ENCODE data around the gene P2RX6.
"Not testable (repeated sequence)": the region's sequence is repeated elsewhere in the genome, so short reads cannot be mapped to it uniquely, and the experiment has no call there.

Gene P2RX6

DNA sequence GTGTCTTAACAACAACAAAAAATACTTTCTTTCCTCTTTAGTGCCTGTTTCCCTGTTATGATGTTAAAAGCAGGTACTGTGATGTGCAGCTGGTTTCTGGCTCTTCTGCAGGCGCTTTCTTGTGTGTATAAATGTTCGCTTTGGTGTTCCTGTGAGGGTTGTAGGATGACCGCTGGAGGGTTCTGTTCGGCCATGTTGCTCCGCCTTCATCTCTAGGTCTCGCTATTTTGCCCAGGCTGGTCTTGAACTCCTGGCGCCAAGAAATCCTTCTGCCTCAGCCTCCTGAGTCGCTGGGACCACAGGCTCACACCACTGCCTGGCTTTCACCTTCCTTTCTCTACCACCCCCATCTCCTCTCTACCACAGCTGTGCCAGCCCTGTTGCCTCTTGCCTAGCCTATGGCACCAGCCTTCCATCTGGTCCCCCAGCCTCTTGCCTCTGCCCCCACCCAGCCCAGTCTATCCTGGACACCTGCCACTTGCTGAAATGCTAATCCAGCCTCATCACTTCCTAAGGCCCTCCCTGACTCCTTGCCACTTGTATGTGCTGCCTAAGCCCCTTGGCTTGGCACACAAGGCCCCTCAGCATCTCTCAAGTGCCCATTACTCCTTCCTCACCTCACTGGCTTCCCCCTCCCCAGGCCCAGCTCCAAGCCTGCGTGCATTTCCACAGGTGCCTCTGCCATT is 36.3 kb downstream of the P2RX6 start:
- FAIRE-seq, result no peak
- no peak for DNase-seq (ENCODE audit: low spot score)

DNA sequence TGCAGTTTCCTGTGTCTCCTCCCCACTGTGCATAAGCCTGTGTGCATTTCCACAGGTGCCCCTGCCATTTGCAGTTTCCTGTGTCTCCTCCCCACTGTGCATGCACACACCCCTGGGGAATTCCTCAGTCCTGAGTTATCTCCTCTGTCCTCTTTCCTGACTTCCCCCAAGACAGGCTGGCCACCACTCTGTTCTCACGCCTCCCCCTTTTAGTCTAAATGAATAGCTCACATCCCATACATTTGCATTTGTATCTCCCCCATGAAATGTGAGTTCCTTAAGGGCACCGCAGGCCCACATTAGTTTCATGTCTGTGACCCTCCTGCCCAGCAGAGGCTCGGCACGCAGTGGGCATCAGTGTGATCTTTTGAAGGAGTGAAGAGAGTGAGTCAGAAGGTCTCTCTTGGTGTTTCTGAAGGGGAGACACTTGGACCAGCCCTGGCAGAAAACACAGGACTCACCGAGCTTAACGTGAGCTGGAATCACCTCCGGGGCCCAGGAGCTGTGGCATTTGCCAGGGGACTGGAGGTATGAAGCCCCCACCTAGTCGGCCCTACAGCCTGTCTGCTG is 37.0 kb downstream of the P2RX6 start:
- peak; percentile 86 for FAIRE-seq
- no peak for DNase-seq (ENCODE audit: low spot score)

DNA sequence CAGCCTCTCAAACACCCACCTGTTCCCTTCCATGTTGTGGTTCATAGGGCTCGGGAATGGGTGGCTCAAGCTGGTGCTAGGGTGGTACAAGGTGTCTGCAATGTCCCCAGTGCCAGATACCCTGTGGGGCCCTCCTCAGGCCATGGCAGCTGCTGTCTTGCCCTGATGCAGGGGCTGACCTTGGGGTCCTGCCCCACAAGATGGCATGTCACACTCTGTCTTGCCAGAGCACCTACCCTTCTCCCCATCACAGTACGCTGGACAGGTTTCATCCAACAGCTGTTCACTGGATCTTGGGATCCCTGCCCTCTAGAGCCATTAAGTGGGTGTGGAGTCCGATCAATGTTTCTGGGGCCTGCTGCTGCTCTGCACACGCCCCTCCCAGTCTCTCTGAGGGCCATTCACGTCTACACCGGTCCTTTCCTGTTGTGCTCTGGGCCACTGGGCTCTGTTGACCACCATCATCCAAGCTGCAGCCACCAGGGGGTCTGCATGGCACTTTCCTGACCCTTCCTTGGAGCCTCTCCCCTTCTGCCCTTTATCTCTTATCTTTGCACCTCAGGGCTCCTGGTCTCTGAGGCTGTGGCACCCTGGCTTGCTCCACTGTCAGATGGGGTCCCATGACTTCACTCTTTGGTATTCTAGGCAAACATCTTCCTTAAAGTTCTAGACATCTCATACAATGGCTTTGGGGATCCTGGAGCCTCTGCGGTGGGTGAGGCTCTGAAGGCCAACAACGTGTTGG is 37.9 kb downstream of the P2RX6 start:
- no peak for DNase-seq (ENCODE audit: low spot score)
- FAIRE-seq, result no peak

DNA sequence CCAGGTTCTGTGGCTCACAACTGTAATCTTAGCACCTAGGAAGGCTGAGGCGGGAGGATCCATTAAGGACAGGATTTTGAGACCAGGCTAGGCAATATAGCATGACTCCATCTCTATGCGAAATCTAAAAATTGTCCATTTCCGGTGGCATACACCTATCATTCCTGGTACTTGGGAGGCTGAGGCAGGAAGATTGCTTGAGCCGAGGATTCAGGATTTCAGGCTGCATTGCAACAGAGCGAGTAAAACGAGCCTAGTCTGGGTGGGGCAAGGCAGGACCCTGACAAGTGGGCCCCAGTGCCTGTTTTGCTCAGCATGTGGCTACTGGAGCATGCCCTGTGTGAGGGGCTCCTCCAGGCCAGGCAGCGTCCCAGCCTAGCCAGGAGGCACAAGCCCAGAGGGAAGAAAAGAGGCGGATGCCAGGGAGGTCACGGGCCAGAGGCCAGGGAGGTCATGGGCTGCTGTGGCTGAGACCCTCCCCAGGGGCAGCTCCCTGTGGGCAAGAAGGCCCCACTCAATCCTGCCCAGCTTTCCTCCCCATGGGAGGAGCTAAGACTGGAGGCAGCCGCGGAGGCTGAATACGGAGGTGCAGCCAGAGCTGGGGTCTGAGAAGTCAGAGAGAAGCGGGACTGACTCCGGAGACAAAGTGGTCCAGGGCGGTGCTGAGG is 39.2 kb downstream of the P2RX6 start:
- FAIRE-seq (no peak), DNase-seq (ENCODE audit: low spot score) (no peak)

DNA sequence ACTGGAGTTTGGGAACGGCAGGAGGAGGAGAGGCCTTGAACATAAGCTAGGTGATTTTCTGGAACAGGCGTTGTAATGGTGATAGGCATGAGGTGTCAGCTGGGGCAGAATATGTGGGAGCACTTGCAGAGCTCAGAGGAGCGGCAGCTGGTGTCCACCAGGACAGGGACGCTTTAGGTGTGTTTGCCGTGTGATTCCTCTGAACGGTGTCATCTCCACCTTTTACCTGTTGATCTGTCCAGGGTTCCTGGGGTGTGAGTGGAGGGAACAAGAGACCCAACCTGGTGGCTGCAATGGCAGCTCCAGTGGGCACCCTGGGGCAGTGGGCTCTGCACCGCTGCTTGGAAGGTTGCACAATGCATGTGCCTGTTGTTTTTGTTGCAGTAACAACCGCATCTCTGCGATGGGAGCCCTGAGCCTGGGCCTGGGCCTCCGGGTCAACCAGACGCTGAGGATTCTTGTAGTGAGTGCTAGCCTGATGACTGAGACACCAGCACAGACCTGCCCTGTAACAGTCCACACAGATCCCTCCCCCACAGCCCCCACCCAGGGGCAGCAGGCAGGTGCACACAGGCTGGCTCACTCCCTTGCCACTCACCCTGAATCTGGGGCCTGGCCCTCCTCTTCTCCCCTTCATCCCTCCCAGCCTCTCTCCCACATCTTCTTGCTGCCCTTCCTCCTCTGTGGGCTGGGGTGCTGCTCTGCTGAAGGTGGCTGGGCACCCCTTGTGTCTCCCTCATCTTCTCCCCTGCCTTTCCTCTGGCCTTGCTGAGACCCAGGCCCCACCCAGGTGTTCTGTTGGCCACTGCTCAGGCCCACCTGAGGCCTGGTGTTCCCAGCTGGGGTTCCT is 40.0 kb downstream of the P2RX6 start:
- DNase-seq (ENCODE audit: low spot score) (no peak), FAIRE-seq (no peak)

DNA sequence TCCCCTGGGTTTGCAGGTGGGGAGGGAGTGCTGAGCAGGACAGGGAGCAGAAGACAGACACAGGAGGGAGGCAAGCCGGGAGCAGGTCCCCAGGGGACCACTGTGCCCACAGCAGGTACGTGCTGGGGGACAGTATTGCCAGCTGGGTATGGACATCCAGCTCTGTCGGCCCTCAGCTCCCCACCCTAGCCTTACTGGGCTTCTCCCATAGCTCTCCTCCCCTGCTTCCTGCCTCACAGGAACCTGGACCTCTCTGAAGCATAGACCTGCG is 40.5 kb downstream of the P2RX6 start:
- FAIRE-seq, result no peak
- DNase-seq (ENCODE audit: low spot score), result no peak

DNA sequence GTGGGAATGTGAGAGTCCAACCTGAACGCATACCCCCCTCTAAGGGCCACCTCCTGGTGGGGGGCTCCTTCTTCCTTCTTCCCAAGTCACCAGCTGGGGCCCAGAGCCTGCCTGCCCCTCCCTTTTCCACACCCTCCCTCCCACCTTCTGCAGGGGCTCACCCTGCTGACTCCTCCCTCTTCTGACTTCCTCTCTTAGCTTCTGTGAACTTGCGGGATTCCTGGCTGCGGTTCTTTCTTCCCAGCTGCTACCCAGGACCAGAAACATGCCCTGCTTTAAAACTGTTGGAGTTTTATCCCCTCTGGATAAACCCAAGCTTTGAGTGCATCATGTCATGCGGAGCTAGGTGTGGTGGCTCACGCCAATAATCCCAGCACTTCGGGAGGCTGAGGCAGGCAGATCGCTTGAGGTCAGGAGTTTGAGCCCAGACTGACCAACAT is 40.9 kb downstream of the P2RX6 start:
- DNase-seq (ENCODE audit: low spot score) (no peak), FAIRE-seq (no peak)

DNA sequence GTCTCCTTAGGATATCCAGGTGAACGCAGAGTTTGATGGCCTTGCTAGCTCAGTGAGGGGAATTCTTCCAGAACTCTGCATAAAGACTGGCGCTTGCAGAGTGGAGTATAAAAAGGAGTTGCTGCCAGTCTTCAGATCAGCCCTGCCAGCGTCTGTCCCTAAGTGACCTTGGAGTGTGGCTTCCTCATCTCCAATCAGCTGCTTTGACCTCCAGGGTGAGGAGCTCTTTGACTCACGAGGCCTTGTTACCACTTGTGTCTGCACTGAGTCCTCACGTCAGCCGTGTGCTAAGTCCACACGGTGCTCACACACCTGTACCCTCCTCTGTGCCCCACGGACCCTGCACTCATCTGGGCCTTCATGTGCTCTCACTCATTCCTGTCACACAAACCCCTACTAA is 45.4 kb downstream of the P2RX6 start:
- FAIRE-seq, result peak; percentile 35
- not testable (repeated sequence) for DNase-seq (ENCODE audit: low spot score)

DNA sequence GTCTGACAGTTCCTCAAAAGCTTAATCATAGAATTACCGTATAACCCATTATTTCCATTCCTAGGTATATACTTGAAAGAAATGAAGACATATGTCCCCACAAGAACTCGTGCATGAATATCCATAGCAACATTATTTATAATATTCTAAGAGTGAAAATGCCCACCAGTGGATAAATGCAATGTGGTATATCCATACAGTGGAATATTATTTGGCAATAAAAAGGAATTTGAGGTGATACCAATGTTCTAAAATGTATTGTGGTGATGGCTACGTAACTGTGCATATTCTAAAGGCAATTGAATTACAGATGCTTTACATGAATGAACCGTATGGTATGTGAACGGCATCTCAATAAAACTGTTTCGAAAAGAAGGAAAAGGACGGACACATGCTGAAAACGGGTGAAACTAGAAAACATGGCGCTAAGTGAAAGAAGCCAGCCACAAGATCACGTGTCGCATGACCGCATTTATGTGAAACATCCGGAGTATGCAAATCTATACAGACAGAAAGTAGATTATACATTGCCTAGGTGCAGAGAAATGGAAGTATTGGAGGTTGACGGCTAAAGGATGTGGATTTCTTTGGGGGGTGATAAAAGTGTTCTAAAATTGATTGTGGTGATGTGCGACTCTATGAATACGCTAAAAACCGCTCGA is 46.8 kb downstream of the P2RX6 start:
- FAIRE-seq, result peak; percentile 92
- DNase-seq (ENCODE audit: low spot score), result not testable (repeated sequence)

DNA sequence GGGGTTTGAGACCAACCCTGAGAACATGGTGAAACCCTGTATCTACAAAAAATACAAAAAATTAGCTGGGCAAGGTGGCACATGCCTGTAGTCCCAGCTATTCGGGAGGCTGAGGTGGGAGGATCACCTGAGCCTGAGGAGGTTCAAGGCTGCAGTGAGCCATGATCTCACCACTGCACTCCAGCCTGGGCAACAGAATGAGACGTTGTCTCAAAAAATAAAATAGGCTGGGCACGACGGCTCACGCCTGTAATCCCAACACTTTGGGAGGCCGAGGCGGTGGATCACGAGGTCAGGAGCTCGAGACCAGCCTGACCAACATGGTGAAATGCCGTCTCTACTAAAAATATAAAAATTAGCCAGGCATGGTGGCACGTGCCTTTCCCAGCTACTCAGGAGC is 49.5 kb downstream of the P2RX6 start:
- FAIRE-seq; DNase-seq (ENCODE audit: low spot score): not testable (repeated sequence)

DNA sequence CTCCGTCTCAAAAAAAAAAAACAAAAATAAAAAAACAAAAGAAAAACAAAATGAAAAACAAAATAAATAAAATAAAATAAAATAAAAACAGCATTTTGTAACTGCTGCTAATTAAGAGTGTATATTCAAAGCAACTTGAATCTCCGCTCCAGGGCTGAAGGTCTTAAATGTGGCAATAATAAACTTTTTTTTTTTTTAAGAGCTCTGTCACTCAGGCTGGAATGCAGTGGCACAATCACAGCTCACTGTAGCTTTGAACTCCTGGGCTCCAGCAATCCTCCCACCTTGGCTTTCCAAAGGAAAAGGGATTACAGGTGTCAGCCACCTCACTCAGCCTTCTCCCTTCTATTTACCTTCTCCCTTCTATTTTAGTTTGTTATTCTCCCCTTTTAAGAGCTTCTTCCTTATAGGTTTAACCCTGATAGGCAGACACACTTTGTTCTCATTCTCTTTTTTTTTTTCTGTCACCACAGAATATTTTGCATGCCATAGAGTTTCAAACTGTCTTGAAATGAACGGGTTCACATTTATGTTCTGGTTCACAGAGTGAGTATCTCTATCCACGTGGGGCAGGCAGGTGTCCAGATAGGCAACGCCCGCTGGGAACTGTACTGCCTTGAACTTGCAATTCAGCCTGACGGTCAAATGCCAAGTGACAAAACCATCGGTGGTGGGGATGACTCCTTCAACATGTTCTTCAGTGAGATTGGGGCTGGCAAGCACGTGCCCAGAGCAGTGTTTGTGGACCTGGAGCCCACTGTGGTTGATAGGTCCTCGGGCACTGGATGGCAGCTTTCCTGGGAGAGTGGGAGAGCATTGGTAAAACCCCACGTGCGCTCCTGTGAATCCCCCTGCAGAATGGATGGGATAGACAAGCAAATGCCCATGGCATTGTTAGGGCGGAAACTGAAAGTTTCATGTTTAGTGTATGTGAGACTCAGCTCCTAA is 50.2 kb downstream of the P2RX6 start:
- DNase-seq (ENCODE audit: low spot score) (no peak), FAIRE-seq (no peak)

DNA sequence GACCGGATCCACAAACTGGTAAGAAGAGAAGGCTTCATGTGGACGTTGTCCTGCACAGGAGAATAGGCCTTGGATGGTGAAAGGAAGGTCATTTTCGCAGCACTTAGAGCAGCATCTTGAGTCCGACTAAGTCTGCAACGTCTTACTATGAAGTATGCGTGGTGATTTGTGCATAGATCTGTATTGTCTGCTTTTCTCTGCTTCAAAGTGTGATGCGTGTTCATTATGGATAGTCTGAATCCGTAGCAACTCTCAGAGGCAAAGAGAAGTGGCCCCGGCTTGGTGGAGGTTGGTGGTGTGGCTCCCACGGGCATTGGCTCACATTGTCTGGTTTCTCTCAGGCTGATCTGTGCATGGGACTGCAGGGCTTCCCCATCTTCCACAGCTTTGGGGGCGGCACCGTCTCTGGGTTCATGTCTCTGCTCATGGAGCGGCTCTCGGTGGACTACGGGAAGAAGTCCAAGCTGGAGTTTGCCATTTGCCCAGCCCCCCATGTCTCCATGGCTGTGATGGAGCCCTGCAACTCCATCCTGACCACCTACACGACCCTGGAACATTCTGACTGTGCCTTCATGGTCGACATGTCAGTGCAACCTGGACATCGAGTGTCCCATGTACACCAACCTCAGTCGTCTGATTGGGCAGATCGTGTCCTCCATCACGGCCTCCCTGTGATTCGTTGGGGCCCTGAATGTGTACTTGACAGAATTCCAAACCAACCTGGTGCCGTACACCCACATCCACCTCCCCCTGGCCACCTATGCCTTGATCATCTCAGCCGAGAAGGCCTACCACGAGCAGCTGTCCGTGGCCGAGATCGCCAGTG is 52.3 kb downstream of the P2RX6 start:
- FAIRE-seq (peak; percentile 89), DNase-seq (ENCODE audit: low spot score) (no peak)

DNA sequence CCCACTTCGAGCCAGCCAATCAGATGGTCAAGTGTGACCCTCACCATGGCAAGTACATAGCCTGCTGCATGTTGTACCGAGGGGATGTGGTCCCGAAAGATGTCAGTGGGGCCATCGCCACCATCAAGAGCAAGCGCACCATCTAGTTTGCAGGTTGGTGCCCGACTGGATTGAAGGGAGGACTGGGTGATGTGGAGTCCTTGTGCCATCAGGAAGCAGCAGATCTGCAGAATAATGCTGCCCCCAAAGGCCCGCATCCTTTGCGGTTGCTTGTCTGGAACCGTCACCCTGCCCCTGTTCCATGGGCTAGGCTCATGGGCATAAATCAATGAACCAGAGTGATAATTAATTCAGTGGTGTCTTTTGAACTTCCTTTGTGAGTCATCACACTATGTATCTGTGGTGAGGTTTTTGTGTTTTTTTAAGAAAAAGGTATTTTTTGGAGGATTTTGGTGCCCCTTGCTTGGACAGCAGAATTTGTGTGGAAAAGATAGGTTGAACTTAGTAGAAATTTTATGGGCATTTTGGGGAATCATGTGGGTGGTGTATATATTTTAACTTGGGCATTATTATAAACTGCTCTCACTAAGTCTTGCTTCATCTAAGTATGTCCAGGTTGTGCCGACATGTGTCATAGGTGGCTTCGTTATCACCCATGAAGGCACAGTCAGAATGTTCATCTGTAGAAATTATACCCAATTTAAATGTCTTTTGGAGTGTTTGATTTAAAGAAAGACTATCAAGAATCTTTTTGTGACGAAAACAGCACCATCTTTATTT is 53.1 kb downstream of the P2RX6 start:
- FAIRE-seq, result no peak
- no peak for DNase-seq (ENCODE audit: low spot score)

DNA sequence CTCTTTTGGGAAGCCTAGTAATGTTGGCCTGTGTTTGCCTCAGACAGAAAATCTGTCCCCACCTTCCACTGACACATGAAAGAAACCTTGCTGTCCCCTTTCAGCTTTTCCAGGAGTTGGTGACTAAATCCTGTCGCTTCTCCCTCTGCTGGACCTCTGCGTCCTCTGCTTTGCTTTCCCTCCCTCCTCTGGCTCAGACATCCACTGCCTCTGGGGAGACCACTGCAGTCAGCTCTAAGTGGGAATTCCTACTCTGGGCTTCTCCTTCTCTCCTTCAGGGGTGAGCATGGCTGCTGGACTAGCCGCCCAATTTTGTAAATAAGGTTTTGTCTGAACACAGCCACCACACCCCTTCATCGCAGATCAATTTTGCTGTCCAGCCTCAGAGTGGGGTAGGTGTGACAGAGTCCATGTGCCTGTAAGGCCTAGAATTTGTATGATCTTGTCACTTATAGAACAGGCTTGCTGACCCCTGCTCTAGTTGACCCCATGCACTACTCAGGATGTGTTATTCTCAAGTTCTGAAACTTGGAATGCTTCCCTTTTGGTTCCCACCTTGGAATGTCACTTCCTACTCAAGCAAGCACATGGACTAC is 53.8 kb downstream of the P2RX6 start:
- FAIRE-seq (no peak), DNase-seq (ENCODE audit: low spot score) (no peak)

DNA sequence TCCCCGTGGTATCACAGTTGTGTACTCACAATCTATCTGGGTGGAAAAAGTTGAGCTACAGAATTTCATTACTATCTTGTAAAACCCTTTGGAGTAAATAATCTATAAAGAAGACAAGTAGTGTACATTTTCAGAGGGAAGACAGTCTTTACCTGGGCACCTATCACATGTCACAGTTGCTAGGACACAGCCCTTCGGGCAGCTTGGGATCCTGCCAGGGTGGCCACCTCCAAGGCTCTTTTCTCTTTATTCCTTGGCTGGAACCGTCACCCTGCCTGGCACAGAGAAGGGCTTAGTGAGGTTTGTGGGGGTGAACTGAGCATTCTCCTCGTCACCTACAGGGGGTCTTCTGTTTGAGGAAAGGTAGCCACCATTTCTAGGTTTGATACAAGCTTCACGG is 54.4 kb downstream of the P2RX6 start:
- FAIRE-seq (peak; percentile 65), DNase-seq (ENCODE audit: low spot score) (no peak)

DNA sequence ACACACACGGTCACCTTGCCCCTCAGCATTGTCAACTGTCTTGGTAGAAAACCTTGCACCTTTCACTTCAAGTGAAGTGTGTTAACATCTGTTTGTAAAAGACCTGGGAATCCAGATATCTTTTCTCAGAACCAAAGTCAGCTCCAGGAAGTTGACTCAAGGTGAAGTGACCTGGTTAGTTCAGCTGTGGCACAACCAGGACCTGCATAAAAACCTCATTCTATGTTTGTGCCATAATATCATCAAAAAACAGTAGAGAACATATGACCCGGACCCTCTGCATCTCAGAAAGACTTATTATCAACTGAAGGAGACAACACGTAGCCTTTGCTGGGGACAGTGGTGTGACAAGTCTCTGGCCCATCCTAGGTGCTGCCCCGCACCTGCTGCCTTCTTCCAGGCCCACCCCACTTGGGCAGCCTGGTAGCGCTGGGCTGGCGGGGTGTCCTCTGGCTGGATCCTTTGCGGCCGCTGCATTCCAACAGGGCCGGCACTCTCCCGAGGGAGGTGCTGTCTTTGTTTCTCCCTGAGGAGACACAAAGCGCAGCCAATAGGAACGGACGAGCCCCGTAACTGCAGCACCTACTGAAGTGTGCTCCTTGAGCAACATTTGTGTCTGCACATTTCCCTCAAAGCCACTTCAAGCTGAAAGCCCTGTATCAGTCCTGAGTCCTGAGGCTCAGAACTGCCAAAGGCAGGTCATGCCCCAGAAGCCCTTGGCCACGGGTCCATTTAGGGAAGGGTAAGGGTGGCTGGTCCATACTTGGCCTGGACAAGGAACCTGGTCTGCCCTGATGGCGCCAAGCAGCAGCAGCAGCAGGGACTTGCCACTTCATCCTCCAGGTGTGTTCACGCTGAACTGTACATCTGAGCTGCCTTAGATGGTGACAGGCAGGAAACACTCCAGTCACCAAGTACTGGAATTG is 56.0 kb downstream of the P2RX6 start:
- no peak for DNase-seq (ENCODE audit: low spot score)
- no peak for FAIRE-seq

DNA sequence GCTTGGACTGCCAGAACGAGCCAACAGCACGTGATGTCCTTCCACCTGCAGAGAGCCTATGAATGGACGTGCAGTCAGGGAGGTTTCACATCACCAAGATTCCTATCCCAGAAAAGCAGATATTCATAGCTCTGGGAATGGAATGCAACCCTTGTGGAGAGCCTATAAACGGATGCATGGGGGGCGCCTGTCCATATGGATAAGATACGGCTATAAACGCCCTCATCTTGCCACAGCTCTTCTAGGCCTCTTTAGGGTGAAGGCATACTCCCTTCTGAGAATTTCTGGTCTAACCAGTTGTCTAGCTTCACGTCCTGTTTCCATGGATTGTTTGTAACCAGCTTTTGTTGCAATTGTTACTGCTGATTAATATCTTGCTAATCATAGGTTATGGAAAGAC is 56.8 kb downstream of the P2RX6 start:
- FAIRE-seq; DNase-seq (ENCODE audit: low spot score): not testable (repeated sequence)
